ENCODE data around the gene FGD5. TPM values are rescaled to one million over a fixed set of nuclear protein-coding genes. Genes with fewer than 3 reads are reported as not detected.

Gene FGD5
- total RNA-seq, 2 donors from 2014 or later, result 15.3 to 17.0 TPM

GRCh38 chr3:14957153-14957552, 138.4 kb downstream of the FGD5 start:
- H3K27ac Mint-ChIP-seq, result no peak overlapping the region
- H3K36me3 Mint-ChIP-seq (ENCODE audit: low read depth), result peaks cover 21% of the 10 kb centered on the region
- Histone ChIP-seq H3K9me3 (ENCODE audit: control insufficient read depth, low read length) (no peaks in the 10 kb centered on the region), H3K4me1 (ENCODE audit: control insufficient read depth, insufficient read depth, low read length) (peaks cover 8% of the 10 kb centered on the region), H3K27me3 (ENCODE audit: control insufficient read depth, insufficient read depth, low read length, poor library complexity, severe bottlenecking) (no peaks in the 10 kb centered on the region), H3K4me3 (ENCODE audit: low read length) (no peak overlapping the region), H3K36me3 (ENCODE audit: control insufficient read depth, insufficient read depth, low read length) (peaks cover 6% of the 10 kb centered on the region), H3K27ac (ENCODE audit: low read depth, low read length) (no peak overlapping the region), H3K9ac (ENCODE audit: extremely low read depth, low read length, poor library complexity, severe bottlenecking) (no peak overlapping the region)
- DNase-seq, result no peak
- H3K4me3 Mint-ChIP-seq, result no peak overlapping the region
- H3K9me3 Mint-ChIP-seq, result no peaks in the 10 kb centered on the region
- no peaks in the 10 kb centered on the region for H3K27me3 Mint-ChIP-seq (ENCODE audit: insufficient read depth)
- WGBS, 2 experiments (ENCODE audit: insufficient coverage in 1 of 2, insufficient read length in 1 of 2), result 77 to 83% methylated on average over 1 of the region's 1 CpG
- TF ChIP-seq CTCF (conservative IDR thresholded peaks at IDR 0.05), result no peak
- H3K4me1 Mint-ChIP-seq, result peaks cover 38% of the 10 kb centered on the region

- Mint-ChIP-seq H3K36me3 (ENCODE audit: low read depth) (peaks cover 24% of the 10 kb centered on the region), H3K27ac (no peak overlapping the region), H3K27me3 (ENCODE audit: insufficient read depth) (no peaks in the 10 kb centered on the region), H3K9me3 (no peaks in the 10 kb centered on the region), H3K4me1 (peaks cover 38% of the 10 kb centered on the region), H3K4me3 (no peak overlapping the region)
- no peak overlapping the region for H3K9ac ChIP-seq (ENCODE audit: extremely low read depth, low read length, poor library complexity, severe bottlenecking)
- 42 to 61% methylated on average over 1 of the region's 1 CpG for WGBS, 2 experiments (ENCODE audit: insufficient coverage in 1 of 2, insufficient read length in 1 of 2)
- no peaks in the 10 kb centered on the region for H3K27me3 ChIP-seq (ENCODE audit: control insufficient read depth, insufficient read depth, low read length, poor library complexity, severe bottlenecking)
- no peak for TF ChIP-seq CTCF (conservative IDR thresholded peaks at IDR 0.05)
- peaks cover 10% of the 10 kb centered on the region for H3K36me3 ChIP-seq (ENCODE audit: control insufficient read depth, insufficient read depth, low read length)
- H3K4me1 ChIP-seq (ENCODE audit: control insufficient read depth, insufficient read depth, low read length), result peaks cover 8% of the 10 kb centered on the region
- H3K9me3 ChIP-seq (ENCODE audit: control insufficient read depth, low read length), result no peaks in the 10 kb centered on the region
- no peak overlapping the region for H3K27ac ChIP-seq (ENCODE audit: low read depth, low read length)
- H3K4me3 ChIP-seq (ENCODE audit: low read length), result no peak overlapping the region
- DNase-seq, result no peak
Measured at GRCh38 chr3:14957925-14958324, 139.2 kb downstream of the FGD5 start.

- Mint-ChIP-seq H3K36me3 (ENCODE audit: low read depth) (peaks cover 24% of the 10 kb centered on the region), H3K9me3 (no peaks in the 10 kb centered on the region), H3K4me1 (peaks cover 38% of the 10 kb centered on the region), H3K27me3 (ENCODE audit: insufficient read depth) (no peaks in the 10 kb centered on the region), H3K27ac (no peak overlapping the region), H3K4me3 (no peak overlapping the region)
- H3K4me3 ChIP-seq (ENCODE audit: low read length), result no peak overlapping the region
- peaks cover 12% of the 10 kb centered on the region for H3K36me3 ChIP-seq (ENCODE audit: control insufficient read depth, insufficient read depth, low read length)
- H3K9me3 ChIP-seq (ENCODE audit: control insufficient read depth, low read length), result no peaks in the 10 kb centered on the region
- H3K27ac ChIP-seq (ENCODE audit: low read depth, low read length), result no peak overlapping the region
- no peak for DNase-seq
- H3K27me3 ChIP-seq (ENCODE audit: control insufficient read depth, insufficient read depth, low read length, poor library complexity, severe bottlenecking), result no peaks in the 10 kb centered on the region
- no peak overlapping the region for H3K9ac ChIP-seq (ENCODE audit: extremely low read depth, low read length, poor library complexity, severe bottlenecking)
- WGBS, 2 experiments (ENCODE audit: insufficient coverage in 1 of 2, insufficient read length in 1 of 2), result 82 to 90% methylated on average over 1 to 2 of the region's 2 CpGs
- peaks cover 8% of the 10 kb centered on the region for H3K4me1 ChIP-seq (ENCODE audit: control insufficient read depth, insufficient read depth, low read length)
- TF ChIP-seq CTCF (conservative IDR thresholded peaks at IDR 0.05), result no peak
Measured at GRCh38 chr3:14959359-14959943, 140.7 kb downstream of the FGD5 start.
